PC-9 (cell line): ENCODE data around the gene TCF12.

ENCODE experiments used
- EZH2 ChIP-seq: fragments of 200-600 bp; sonication (generic); IDR thresholded peaks from 2 replicates; pipeline ENCODE4 v1.8.0; 2017; ENCODE audit warnings: antibody characterized with exemption, low read depth
- TF ChIP-seq, protein P1 (sequence below): fragments of 200-600 bp; sonication (generic); conservative IDR thresholded peaks from 2 replicates; pipeline ENCODE4 v1.6.1; 2017; ENCODE audit warnings: mixed run types, antibody characterized with exemption, mild to moderate bottlenecking, moderate library complexity

DNA sequence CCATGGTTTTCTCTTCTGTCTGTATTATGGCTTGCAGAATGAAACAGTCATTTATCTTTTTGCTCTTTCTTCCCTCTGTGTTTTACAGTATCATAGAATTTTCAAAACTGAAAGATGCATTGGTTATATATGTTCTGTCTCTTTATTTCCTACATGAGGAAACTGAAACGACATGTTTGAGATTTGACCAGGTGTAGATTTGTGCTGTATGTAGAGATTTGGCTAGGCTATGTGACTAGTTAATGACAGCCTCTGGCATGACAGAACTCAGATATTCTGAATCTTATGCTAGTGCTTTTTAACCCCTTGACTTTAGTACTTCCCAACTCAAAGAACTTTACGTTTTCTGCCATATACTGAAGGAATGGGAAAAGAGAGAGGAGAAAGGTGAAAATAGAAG, 151.0 kb downstream of the TCF12 start:
- TF ChIP-seq, protein P1, sequence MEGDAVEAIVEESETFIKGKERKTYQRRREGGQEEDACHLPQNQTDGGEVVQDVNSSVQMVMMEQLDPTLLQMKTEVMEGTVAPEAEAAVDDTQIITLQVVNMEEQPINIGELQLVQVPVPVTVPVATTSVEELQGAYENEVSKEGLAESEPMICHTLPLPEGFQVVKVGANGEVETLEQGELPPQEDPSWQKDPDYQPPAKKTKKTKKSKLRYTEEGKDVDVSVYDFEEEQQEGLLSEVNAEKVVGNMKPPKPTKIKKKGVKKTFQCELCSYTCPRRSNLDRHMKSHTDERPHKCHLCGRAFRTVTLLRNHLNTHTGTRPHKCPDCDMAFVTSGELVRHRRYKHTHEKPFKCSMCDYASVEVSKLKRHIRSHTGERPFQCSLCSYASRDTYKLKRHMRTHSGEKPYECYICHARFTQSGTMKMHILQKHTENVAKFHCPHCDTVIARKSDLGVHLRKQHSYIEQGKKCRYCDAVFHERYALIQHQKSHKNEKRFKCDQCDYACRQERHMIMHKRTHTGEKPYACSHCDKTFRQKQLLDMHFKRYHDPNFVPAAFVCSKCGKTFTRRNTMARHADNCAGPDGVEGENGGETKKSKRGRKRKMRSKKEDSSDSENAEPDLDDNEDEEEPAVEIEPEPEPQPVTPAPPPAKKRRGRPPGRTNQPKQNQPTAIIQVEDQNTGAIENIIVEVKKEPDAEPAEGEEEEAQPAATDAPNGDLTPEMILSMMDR: no peak
- TF ChIP-seq EZH2: no peak
